ENCODE results near the gene SRP19. TPM values are rescaled to one million over a fixed set of nuclear protein-coding genes. Genes with fewer than 3 reads are reported as not detected.
"Not testable (repeated sequence)": the region's sequence is repeated elsewhere in the genome, so short reads cannot be mapped to it uniquely, and the experiment has no call there.

SRP19 gene
- total RNA-seq, 2 experiments from 2014 or later, result 47.6 to 49.4 TPM

- no peaks in the 10 kb centered on the region for H3K27me3 Mint-ChIP-seq
- ATAC-seq, result peak; percentile 65
- ChIA-PET CTCF (interaction anchor here (0.7 to 1.5 kb wide), 4 partner anchors 16 to 91 kb away, joined by 3 to 5 read pairs (median 3); no protein-coding TSS in a partner anchor), POLR2A (interaction anchor here (0.6 to 1.8 kb wide), 3 partner anchors 9 to 50 kb away, joined by 4 to 6 read pairs (median 5); no protein-coding TSS in a partner anchor)
- no peak overlapping the region for H3K4me3 Mint-ChIP-seq
- intact Hi-C loops (cut with DNase I, micrococcal nuclease), result loop anchor here in 1 of 2 experiments (10.0 kb wide), 2 partner anchors 705 to 1645 kb away; partner anchors contain the start of gene CAMK4
- peaks cover 49% of the 10 kb centered on the region for H3K36me3 Mint-ChIP-seq (ENCODE audit: low read depth)
- H3K4me1 Mint-ChIP-seq, result peaks cover 37% of the 10 kb centered on the region
- no peak for DNase-seq
- peak overlapping the region; percentile 70 for H3K27ac Mint-ChIP-seq
- no peaks in the 10 kb centered on the region for H3K9me3 Mint-ChIP-seq (ENCODE audit: low read depth)
Measured at GRCh38 chr5:112869948-112870347, 8.9 kb downstream of the SRP19 start.

GRCh38 chr5:112870966-112871365 is 9.9 kb downstream of the SRP19 start:
- ATAC-seq (no peak), DNase-seq (no peak)
- Mint-ChIP-seq H3K4me1 (peaks cover 37% of the 10 kb centered on the region), H3K36me3 (ENCODE audit: low read depth) (peaks cover 46% of the 10 kb centered on the region), H3K9me3 (ENCODE audit: low read depth) (no peaks in the 10 kb centered on the region), H3K27ac (no peak overlapping the region), H3K4me3 (no peak overlapping the region), H3K27me3 (no peaks in the 10 kb centered on the region)
- CTCF ChIA-PET, result interaction anchor here (0.6 to 0.8 kb wide), 2 partner anchors 13 to 14 kb away, joined by 3 read pairs; no protein-coding TSS in a partner anchor
- intact Hi-C loops (cut with DNase I, micrococcal nuclease), result no loop called here
- POLR2A ChIA-PET, result no interaction called here

GRCh38 chr5:112876362-112876761 is 15.3 kb downstream of the SRP19 start:
- DNase-seq (no peak), ATAC-seq (no peak)
- Mint-ChIP-seq H3K9me3 (ENCODE audit: low read depth) (no peaks in the 10 kb centered on the region), H3K4me1 (peaks cover 34% of the 10 kb centered on the region), H3K27ac (no peak overlapping the region), H3K27me3 (no peaks in the 10 kb centered on the region), H3K4me3 (no peak overlapping the region), H3K36me3 (ENCODE audit: low read depth) (peaks cover 40% of the 10 kb centered on the region)
- intact Hi-C loops (cut with DNase I, micrococcal nuclease), result loop anchor here in 1 of 2 experiments (5.0 kb wide), 2 partner anchors 46 to 86 kb away; partner anchors contain the start of gene REEP5
- ChIA-PET POLR2A (no interaction called here), CTCF (no interaction called here)

GRCh38 chr5:112878101-112878500 is 17.0 kb downstream of the SRP19 start:
- DNase-seq, result no peak
- Mint-ChIP-seq H3K36me3 (ENCODE audit: low read depth) (peaks cover 35% of the 10 kb centered on the region), H3K27ac (peak overlapping the region; percentile 67), H3K4me1 (peaks cover 31% of the 10 kb centered on the region), H3K4me3 (no peak overlapping the region), H3K9me3 (ENCODE audit: low read depth) (no peaks in the 10 kb centered on the region), H3K27me3 (no peaks in the 10 kb centered on the region)
- ATAC-seq, result no peak
- CTCF ChIA-PET, result interaction anchor here (0.8 to 1.6 kb wide), 8 partner anchors 11 to 119 kb away, joined by 3 to 5 read pairs (median 3); no protein-coding TSS in a partner anchor
- intact Hi-C loops (cut with DNase I, micrococcal nuclease), result loop anchor here (2.0 to 5.0 kb wide), 5 partner anchors 17 to 85 kb away; partner anchors contain the start of genes REEP5 (in 2 of the 2) and SRP19 (in 1 of the 2)
- POLR2A ChIA-PET, result interaction anchor here (1.0 to 1.1 kb wide), 3 partner anchors 17 to 43 kb away, joined by 3 to 4 read pairs (median 3); partner anchors contain the start of gene SRP19

GRCh38 chr5:112878760-112879159 is 17.7 kb downstream of the SRP19 start:
- ChIA-PET CTCF (interaction anchor here (0.7 to 1.6 kb wide), 6 partner anchors 11 to 118 kb away, joined by 3 to 5 read pairs (median 3); no protein-coding TSS in a partner anchor), POLR2A (interaction anchor here (1.0 to 1.1 kb wide), 4 partner anchors 9 to 43 kb away, joined by 3 to 5 read pairs (median 4); partner anchors contain the start of gene SRP19)
- Mint-ChIP-seq H3K9me3 (ENCODE audit: low read depth) (no peaks in the 10 kb centered on the region), H3K27ac (peak overlapping the region; percentile 79), H3K27me3 (no peaks in the 10 kb centered on the region), H3K4me1 (peaks cover 27% of the 10 kb centered on the region), H3K4me3 (peak overlapping the region; percentile 19), H3K36me3 (ENCODE audit: low read depth) (peaks cover 32% of the 10 kb centered on the region)
- ATAC-seq (peak; percentile 93), DNase-seq (peak; percentile 76)
- intact Hi-C loops (cut with DNase I, micrococcal nuclease), result loop anchor here (1.0 to 5.0 kb wide), 6 partner anchors 17 to 84 kb away; partner anchors contain the start of genes REEP5 (in 2 of the 2) and SRP19 (in 2 of the 2)

- POLR2A ChIA-PET, result no interaction called here
- Mint-ChIP-seq H3K27ac (peak overlapping the region; percentile 80), H3K4me3 (no peak overlapping the region), H3K4me1 (peaks cover 27% of the 10 kb centered on the region), H3K27me3 (no peaks in the 10 kb centered on the region), H3K9me3 (ENCODE audit: low read depth) (no peaks in the 10 kb centered on the region), H3K36me3 (ENCODE audit: low read depth) (peaks cover 32% of the 10 kb centered on the region)
- CTCF ChIA-PET, result interaction anchor here (1.0 to 1.7 kb wide), 4 partner anchors 9 to 40 kb away, joined by 3 to 10 read pairs (median 4); partner anchors contain the start of gene SRP19
- ATAC-seq (no peak), DNase-seq (no peak)
- intact Hi-C loops (cut with DNase I, micrococcal nuclease), result no loop called here
Measured at GRCh38 chr5:112880219-112880964, 19.3 kb downstream of the SRP19 start.

GRCh38 chr5:112883192-112883591 is 22.1 kb downstream of the SRP19 start:
- H3K27ac Mint-ChIP-seq, result no peak overlapping the region
- no peaks in the 10 kb centered on the region for H3K27me3 Mint-ChIP-seq
- peaks cover 45% of the 10 kb centered on the region for H3K36me3 Mint-ChIP-seq (ENCODE audit: low read depth)
- no peaks in the 10 kb centered on the region for H3K9me3 Mint-ChIP-seq (ENCODE audit: low read depth)
- DNase-seq (no peak), ATAC-seq (no peak)
- CTCF ChIA-PET, result interaction anchor here (1.1 kb wide), 1 partner anchor 12 kb away, joined by 3 read pairs; no protein-coding TSS in a partner anchor
- H3K4me3 Mint-ChIP-seq, result no peak overlapping the region
- POLR2A ChIA-PET, result no interaction called here
- intact Hi-C loops (cut with DNase I, micrococcal nuclease), result no loop called here
- H3K4me1 Mint-ChIP-seq, result peaks cover 29% of the 10 kb centered on the region

- intact Hi-C loops (cut with DNase I, micrococcal nuclease), result no loop called here
- Mint-ChIP-seq H3K4me1 (peaks cover 27% of the 10 kb centered on the region), H3K36me3 (ENCODE audit: low read depth) (peaks cover 45% of the 10 kb centered on the region)
Measured at GRCh38 chr5:112885001-112885400, 23.9 kb downstream of the SRP19 start.

GRCh38 chr5:112886975-112887374 is 25.9 kb downstream of the SRP19 start:
- no peak for DNase-seq
- ATAC-seq, result no peak
- CTCF ChIA-PET, result interaction anchor here (1.2 to 1.5 kb wide), 2 partner anchors 53 to 109 kb away, joined by 3 to 7 read pairs; no protein-coding TSS in a partner anchor
- intact Hi-C loops (cut with DNase I, micrococcal nuclease), result no loop called here
- no peaks in the 10 kb centered on the region for H3K9me3 Mint-ChIP-seq (ENCODE audit: low read depth)
- H3K27ac Mint-ChIP-seq, result peak overlapping the region; percentile 44
- H3K4me1 Mint-ChIP-seq, result peaks cover 24% of the 10 kb centered on the region
- H3K4me3 Mint-ChIP-seq, result no peak overlapping the region
- no peaks in the 10 kb centered on the region for H3K27me3 Mint-ChIP-seq
- H3K36me3 Mint-ChIP-seq (ENCODE audit: low read depth), result peaks cover 38% of the 10 kb centered on the region
- POLR2A ChIA-PET, result no interaction called here

More at GRCh38 chr5:112885001-112885400, 23.9 kb downstream of the SRP19 start:
- H3K27ac Mint-ChIP-seq, result peak overlapping the region; percentile 28
- ChIA-PET CTCF (interaction anchor here (0.5 to 1.5 kb wide), 3 partner anchors 14 to 37 kb away, joined by 3 read pairs; partner anchors contain the start of gene SRP19), POLR2A (no interaction called here)
- DNase-seq (no peak), ATAC-seq (no peak)
- no peak overlapping the region for H3K4me3 Mint-ChIP-seq
- no peaks in the 10 kb centered on the region for H3K9me3 Mint-ChIP-seq (ENCODE audit: low read depth)
- no peaks in the 10 kb centered on the region for H3K27me3 Mint-ChIP-seq

- H3K9me3 Mint-ChIP-seq (ENCODE audit: low read depth); ATAC-seq; DNase-seq; intact Hi-C loops (cut with DNase I, micrococcal nuclease); H3K27me3 Mint-ChIP-seq; H3K4me3 Mint-ChIP-seq; H3K27ac Mint-ChIP-seq; POLR2A ChIA-PET: not testable (repeated sequence)
- CTCF ChIA-PET, result interaction anchor here (0.7 kb wide), 1 partner anchor 11 kb away, joined by 4 read pairs; no protein-coding TSS in a partner anchor
- Mint-ChIP-seq H3K36me3 (ENCODE audit: low read depth) (peaks cover 45% of the 10 kb centered on the region), H3K4me1 (peaks cover 24% of the 10 kb centered on the region)
Measured at GRCh38 chr5:112892066-112892465, 31.0 kb downstream of the SRP19 start.

- intact Hi-C loops (cut with DNase I, micrococcal nuclease), result no loop called here
- H3K9me3 Mint-ChIP-seq (ENCODE audit: low read depth), result no peaks in the 10 kb centered on the region
- CTCF ChIA-PET, result interaction anchor here (0.7 kb wide), 1 partner anchor 10 kb away, joined by 4 read pairs; no protein-coding TSS in a partner anchor
- POLR2A ChIA-PET, result no interaction called here
- no peak overlapping the region for H3K27ac Mint-ChIP-seq
- DNase-seq (no peak), ATAC-seq (no peak)
- peaks cover 40% of the 10 kb centered on the region for H3K36me3 Mint-ChIP-seq (ENCODE audit: low read depth)
- H3K27me3 Mint-ChIP-seq, result no peaks in the 10 kb centered on the region
- H3K4me1 Mint-ChIP-seq, result peaks cover 18% of the 10 kb centered on the region
- H3K4me3 Mint-ChIP-seq, result no peak overlapping the region
Measured at GRCh38 chr5:112892776-112893175, 31.7 kb downstream of the SRP19 start.

Data from activated CD4-positive, alpha-beta T cell treated with anti-CD3 and anti-CD28 coated beads for 36 hours (primary cell).